HG03442 (cell line): ENCODE measurements around the gene DHRSX.
"Not testable (repeated sequence)": the region's sequence is repeated elsewhere in the genome, so short reads cannot be mapped to it uniquely, and the experiment has no call there.

Experiments
- ATAC-seq: cut with Tn5 transposase; IDR thresholded peaks from one replicate; pipeline ENCODE4 v1.9.1; 2021; ENCODE audit warnings: mild to moderate bottlenecking, moderate library complexity; ENCODE audit not compliant: unreplicated experiment

Gene DHRSX

GRCh38 chrX:2500091-2500802, 529 bp downstream of the DHRSX start:
- ATAC-seq: peak; percentile 39

- ATAC-seq: no peak
Observed at GRCh38 chrX:2499507-2499906, 1.3 kb downstream of the DHRSX start.

- ATAC-seq: no peak
Observed at GRCh38 chrX:2498781-2499302, 1.9 kb downstream of the DHRSX start.

- ATAC-seq: no peak
Observed at GRCh38 chrX:2497961-2498780, 2.6 kb downstream of the DHRSX start.

GRCh38 chrX:2495595-2495994, 5.2 kb downstream of the DHRSX start:
- ATAC-seq: no peak

- no peak for ATAC-seq
Observed at GRCh38 chrX:2492531-2493218, 8.1 kb downstream of the DHRSX start.

- no peak for ATAC-seq
Observed at GRCh38 chrX:2490634-2491033, 10.1 kb downstream of the DHRSX start.

GRCh38 chrX:2489446-2490445, 11.0 kb downstream of the DHRSX start:
- ATAC-seq: no peak

GRCh38 chrX:2488621-2489285, 12.0 kb downstream of the DHRSX start:
- ATAC-seq: no peak

GRCh38 chrX:2487366-2487765, 13.4 kb downstream of the DHRSX start:
- no peak for ATAC-seq

- no peak for ATAC-seq
Observed at GRCh38 chrX:2486476-2487133, 14.2 kb downstream of the DHRSX start.

GRCh38 chrX:2485789-2486345, 14.9 kb downstream of the DHRSX start:
- ATAC-seq: no peak

GRCh38 chrX:2484721-2485648, 15.8 kb downstream of the DHRSX start:
- ATAC-seq: no peak

- ATAC-seq: no peak
Observed at GRCh38 chrX:2484256-2484655, 16.5 kb downstream of the DHRSX start.

- no peak for ATAC-seq
Observed at GRCh38 chrX:2483398-2484060, 17.2 kb downstream of the DHRSX start.

GRCh38 chrX:2481597-2481996, 19.2 kb downstream of the DHRSX start:
- not testable (repeated sequence) for ATAC-seq

GRCh38 chrX:2479982-2480381, 20.8 kb downstream of the DHRSX start:
- ATAC-seq: not testable (repeated sequence)
